ENCODE data around the gene SOCS7. TPM values are rescaled to one million over a fixed set of nuclear protein-coding genes. Genes with fewer than 3 reads are reported as not detected.

The SOCS7 gene
- total and polyA plus RNA-seq, 10 donors, result 1.2 to 20.2 (median 10.5) TPM

- Histone ChIP-seq H3K4me3 (no peak overlapping the region), H3K9me3 (no peaks in the 10 kb centered on the region), H3K27ac (no peak overlapping the region), H3K27me3 (replicated peaks in 1 of 7) (no peaks in the 10 kb centered on the region), H3K36me3 (peaks cover 0 to 85% (median 38%) of the 10 kb centered on the region in 6 donors), H3K4me1 (peaks cover 0 to 2% (median 0%) of the 10 kb centered on the region in 6 donors)
- 88 to 92% (median 90%) methylated on average over 10 of the region's 10 CpGs for WGBS, 5 donors
- TF ChIP-seq CTCF (IDR thresholded peaks at IDR 0.05 in 8 of 11, conservative IDR thresholded peaks at IDR 0.05 in 3 of 11) (no peak), POLR2AphosphoS5 (IDR thresholded peaks at IDR 0.05) (no peak), POLR2A (IDR thresholded peaks at IDR 0.05) (no peak)
- peak; percentile 52 for DNase-seq
- intact Hi-C loops (cut with DNase I; ENCODE audit: low total_unique reads), result no loop called here
These were observed 31.2 kb upstream of the SOCS7 start for GRCh38 chr17:38320482-38320881.

GRCh38 chr17:38322156-38322779 is 29.4 kb upstream of the SOCS7 start:
- intact Hi-C loops (cut with DNase I; ENCODE audit: low total_unique reads), result no loop called here
- Histone ChIP-seq H3K27me3 (replicated peaks in 1 of 7) (no peaks in the 10 kb centered on the region), H3K9me3 (no peaks in the 10 kb centered on the region), H3K4me3 (no peak overlapping the region), H3K36me3 (peaks cover 0 to 67% (median 35%) of the 10 kb centered on the region in 6 donors), H3K4me1 (peaks cover 0 to 20% (median 9%) of the 10 kb centered on the region in 6 donors), H3K27ac (no peak overlapping the region)
- peak; percentile 91 for DNase-seq
- TF ChIP-seq CTCF (IDR thresholded peaks at IDR 0.05 in 8 of 11, conservative IDR thresholded peaks at IDR 0.05 in 3 of 11), result peak in 10 of 11 experiments; percentile 6 to 91 (median 86)
- TF ChIP-seq POLR2AphosphoS5 (IDR thresholded peaks at IDR 0.05), result no peak
- TF ChIP-seq POLR2A (IDR thresholded peaks at IDR 0.05), result no peak
- WGBS, 5 donors, result 24 to 33% (median 29%) methylated on average over 8 of the region's 8 CpGs

DNA sequence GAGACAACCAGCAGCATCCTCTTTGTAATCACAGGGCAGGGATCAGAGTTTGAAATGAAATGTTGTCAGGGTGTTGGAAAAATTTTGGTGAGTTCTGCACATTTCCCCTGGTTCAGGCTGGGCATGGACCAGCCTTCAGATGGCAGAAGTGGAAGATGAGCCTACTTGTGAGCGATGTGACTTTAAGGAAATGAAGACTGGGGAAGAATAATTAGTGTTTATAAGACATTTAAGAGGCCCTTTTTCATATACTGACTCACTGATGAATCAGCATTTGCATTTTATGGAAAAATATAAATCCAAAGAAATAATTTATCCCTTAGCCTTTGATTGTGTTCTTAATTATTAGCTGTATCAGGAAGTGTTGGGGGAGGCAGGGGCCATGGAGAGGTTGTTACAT is 28.7 kb upstream of the SOCS7 start:
- Histone ChIP-seq H3K9me3 (no peaks in the 10 kb centered on the region), H3K36me3 (peaks cover 0 to 61% (median 35%) of the 10 kb centered on the region in 6 donors), H3K4me1 (peaks cover 0 to 26% (median 13%) of the 10 kb centered on the region in 6 donors), H3K27me3 (replicated peaks in 1 of 7) (no peaks in the 10 kb centered on the region), H3K27ac (no peak overlapping the region), H3K4me3 (no peak overlapping the region)
- 96 to 100% (median 98%) methylated on average over 1 of the region's 1 CpG for WGBS, 5 donors
- TF ChIP-seq POLR2A (IDR thresholded peaks at IDR 0.05), result no peak
- no peak for TF ChIP-seq POLR2AphosphoS5 (IDR thresholded peaks at IDR 0.05)
- TF ChIP-seq CTCF (IDR thresholded peaks at IDR 0.05 in 8 of 11, conservative IDR thresholded peaks at IDR 0.05 in 3 of 11), result no peak
- intact Hi-C loops (cut with DNase I; ENCODE audit: low total_unique reads), result no loop called here
- no peak for DNase-seq

GRCh38 chr17:38324141-38324697 is 27.4 kb upstream of the SOCS7 start:
- intact Hi-C loops (cut with DNase I; ENCODE audit: low total_unique reads), result no loop called here
- DNase-seq, result no peak
- H3K27me3 ChIP-seq (replicated peaks in 1 of 7), result no peaks in the 10 kb centered on the region
- peaks cover 0 to 26% (median 13%) of the 10 kb centered on the region in 6 donors for H3K4me1 ChIP-seq
- no peak for TF ChIP-seq CTCF (IDR thresholded peaks at IDR 0.05 in 8 of 11, conservative IDR thresholded peaks at IDR 0.05 in 3 of 11)
- TF ChIP-seq POLR2A (IDR thresholded peaks at IDR 0.05), result no peak
- no peak for TF ChIP-seq POLR2AphosphoS5 (IDR thresholded peaks at IDR 0.05)
- WGBS, 5 donors, result 78 to 94% (median 90%) methylated on average over 3 of the region's 3 CpGs
- no peak overlapping the region for H3K27ac ChIP-seq
- peaks cover 0 to 50% (median 31%) of the 10 kb centered on the region in 6 donors for H3K36me3 ChIP-seq
- no peak overlapping the region for H3K4me3 ChIP-seq
- no peaks in the 10 kb centered on the region for H3K9me3 ChIP-seq

Measured in spleen (tissue), 11 donors.